NCI-H345 (cell line): Measurements from ENCODE around the gene BBOF1.

ENCODE experiments used
- DNase-seq: peaks from one replicate; lab custom pipeline; 2025; lab: John Stamatoyannopoulos, UW

BBOF1 gene

DNA sequence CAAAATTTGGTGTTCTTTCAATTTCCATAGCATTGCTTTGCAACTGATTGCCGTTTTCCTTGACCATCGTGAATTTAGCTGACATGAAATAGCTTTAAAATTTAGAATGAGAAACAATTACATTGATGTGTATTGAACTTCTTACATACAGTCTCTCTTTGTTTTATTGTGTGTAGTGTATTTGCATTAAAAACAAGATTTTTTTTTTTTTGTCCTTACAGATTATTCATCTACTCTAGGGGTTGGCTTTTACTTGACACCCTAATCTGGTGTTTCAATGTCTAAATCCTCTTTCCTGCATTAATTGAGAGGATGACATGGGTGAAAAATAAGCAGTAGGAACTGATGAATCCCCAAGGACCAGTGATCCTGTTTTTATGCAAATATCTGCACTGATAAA is 86.2 kb downstream of the BBOF1 start:
- no peak for DNase-seq

DNA sequence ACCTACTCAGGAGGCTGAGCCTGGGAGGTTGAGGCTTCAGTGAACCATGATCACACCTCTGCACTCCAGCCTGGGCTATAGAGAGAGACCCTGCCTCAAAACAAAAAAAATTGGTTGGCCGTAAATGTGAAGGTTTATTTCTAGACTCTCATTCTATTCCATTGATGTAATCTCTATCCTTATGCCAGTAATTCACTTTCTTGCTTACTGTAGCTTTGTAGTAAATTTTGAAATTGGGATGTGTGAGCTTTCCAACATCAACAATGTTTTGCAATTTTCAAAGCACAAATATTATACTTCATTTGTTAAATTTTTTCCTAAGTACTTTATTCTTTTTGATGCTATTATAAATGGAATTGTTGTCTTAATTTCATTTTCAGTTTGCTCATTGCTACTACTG is 90.2 kb downstream of the BBOF1 start:
- no peak for DNase-seq

DNA sequence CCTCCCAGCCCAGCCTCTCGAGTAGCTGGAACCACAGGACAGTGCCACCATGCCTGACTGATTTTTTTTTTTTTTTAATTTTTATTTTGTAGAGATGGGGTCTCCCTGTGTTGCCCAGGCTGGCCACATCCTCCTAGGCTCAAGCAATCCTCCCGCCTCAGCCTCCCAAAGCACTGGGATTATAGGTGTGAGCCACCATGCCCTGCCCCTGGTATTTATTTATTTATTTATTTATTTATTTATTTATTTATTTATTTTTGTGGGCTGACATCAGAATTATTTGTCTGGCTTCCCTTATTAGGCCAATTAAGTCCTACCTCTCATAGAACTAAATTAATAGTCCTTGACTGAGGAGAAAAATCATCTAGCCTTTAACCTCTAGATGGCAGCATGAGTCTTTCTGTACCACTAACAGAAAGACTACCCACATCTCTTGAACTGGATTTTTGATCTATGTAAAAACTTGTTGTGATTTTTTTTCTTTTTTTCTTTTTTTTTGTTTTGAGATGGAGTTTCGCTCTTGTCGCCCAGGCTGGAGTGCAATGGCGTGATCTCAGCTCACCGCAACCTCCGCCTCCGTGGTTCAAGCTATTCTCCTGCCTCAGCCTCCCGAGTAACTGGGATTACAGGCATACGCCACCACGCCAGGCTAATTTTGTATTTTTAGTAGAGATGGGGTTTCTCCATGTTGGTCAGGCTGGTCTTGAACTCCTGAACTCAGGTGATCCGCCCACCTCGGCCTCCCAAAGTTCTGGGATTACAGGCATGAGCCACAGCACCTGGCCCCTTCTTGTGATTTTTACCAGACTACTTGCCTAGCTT is 92.5 kb downstream of the BBOF1 start:
- peak; percentile 51 for DNase-seq
